Measurements from ENCODE around the gene MYO19.
"Not testable (repeated sequence)": the region's sequence is repeated elsewhere in the genome, so short reads cannot be mapped to it uniquely, and the experiment has no call there.

Gene MYO19

GRCh38 chr17:36529121-36529520 is 5.5 kb downstream of the MYO19 start:
- no peak for DNase-seq (ENCODE audit: low spot score)

GRCh38 chr17:36527621-36528250 is 6.9 kb downstream of the MYO19 start:
- DNase-seq (ENCODE audit: low spot score): no peak

- no peak for DNase-seq (ENCODE audit: low spot score)
Observed at GRCh38 chr17:36525888-36526287, 8.8 kb downstream of the MYO19 start.

- DNase-seq (ENCODE audit: low spot score): no peak
Observed at GRCh38 chr17:36525113-36525512, 9.6 kb downstream of the MYO19 start.

- no peak for DNase-seq (ENCODE audit: low spot score)
Observed at GRCh38 chr17:36524428-36524876, 10.2 kb downstream of the MYO19 start.

GRCh38 chr17:36523113-36523512 is 11.6 kb downstream of the MYO19 start:
- DNase-seq (ENCODE audit: low spot score): no peak

- no peak for DNase-seq (ENCODE audit: low spot score)
Observed at GRCh38 chr17:36515837-36516236, 18.8 kb downstream of the MYO19 start.

GRCh38 chr17:36514856-36515255 is 19.8 kb downstream of the MYO19 start:
- DNase-seq (ENCODE audit: low spot score): no peak

- no peak for DNase-seq (ENCODE audit: low spot score)
Observed at GRCh38 chr17:36512641-36513040, 22.0 kb downstream of the MYO19 start.

GRCh38 chr17:36511216-36511615 is 23.5 kb downstream of the MYO19 start:
- DNase-seq (ENCODE audit: low spot score): no peak

- no peak for DNase-seq (ENCODE audit: low spot score)
Observed at GRCh38 chr17:36510636-36511035, 24.0 kb downstream of the MYO19 start.

GRCh38 chr17:36509272-36509985 is 25.2 kb downstream of the MYO19 start:
- DNase-seq (ENCODE audit: low spot score): no peak

- not testable (repeated sequence) for DNase-seq (ENCODE audit: low spot score)
Observed at GRCh38 chr17:36508439-36508838, 26.2 kb downstream of the MYO19 start.

GRCh38 chr17:36507266-36507665 is 27.4 kb downstream of the MYO19 start:
- DNase-seq (ENCODE audit: low spot score): no peak

- no peak for DNase-seq (ENCODE audit: low spot score)
Observed at GRCh38 chr17:36506831-36507230, 27.8 kb downstream of the MYO19 start.

GRCh38 chr17:36506249-36506826 is 28.3 kb downstream of the MYO19 start:
- no peak for DNase-seq (ENCODE audit: low spot score)

GRCh38 chr17:36505171-36505570 is 29.5 kb downstream of the MYO19 start:
- no peak for DNase-seq (ENCODE audit: low spot score)

- no peak for DNase-seq (ENCODE audit: low spot score)
Observed at GRCh38 chr17:36504156-36504545, 30.5 kb downstream of the MYO19 start.

- DNase-seq (ENCODE audit: low spot score): no peak
Observed at GRCh38 chr17:36503456-36504155, 31.1 kb downstream of the MYO19 start.

- DNase-seq (ENCODE audit: low spot score): no peak
Observed at GRCh38 chr17:36501963-36502362, 32.7 kb downstream of the MYO19 start.

- no peak for DNase-seq (ENCODE audit: low spot score)
Observed at GRCh38 chr17:36501351-36501750, 33.3 kb downstream of the MYO19 start.

- DNase-seq (ENCODE audit: low spot score): no peak
Observed at GRCh38 chr17:36500745-36501225, 33.9 kb downstream of the MYO19 start.
